HG03060 (cell line): ENCODE results near the gene CCSER2.

Source experiments
- ATAC-seq: cut with Tn5 transposase; IDR thresholded peaks from one replicate; pipeline ENCODE4 v1.9.1; 2021; ENCODE audit warnings: low read depth, moderate number of reproducible peaks; ENCODE audit not compliant: unreplicated experiment

The CCSER2 gene

GRCh38 chr10:84540022-84540616, 211.7 kb downstream of the CCSER2 start:
- no peak for ATAC-seq

GRCh38 chr10:84540617-84541288, 212.4 kb downstream of the CCSER2 start:
- ATAC-seq = no peak

GRCh38 chr10:84541289-84541637, 212.9 kb downstream of the CCSER2 start:
- no peak for ATAC-seq

DNA sequence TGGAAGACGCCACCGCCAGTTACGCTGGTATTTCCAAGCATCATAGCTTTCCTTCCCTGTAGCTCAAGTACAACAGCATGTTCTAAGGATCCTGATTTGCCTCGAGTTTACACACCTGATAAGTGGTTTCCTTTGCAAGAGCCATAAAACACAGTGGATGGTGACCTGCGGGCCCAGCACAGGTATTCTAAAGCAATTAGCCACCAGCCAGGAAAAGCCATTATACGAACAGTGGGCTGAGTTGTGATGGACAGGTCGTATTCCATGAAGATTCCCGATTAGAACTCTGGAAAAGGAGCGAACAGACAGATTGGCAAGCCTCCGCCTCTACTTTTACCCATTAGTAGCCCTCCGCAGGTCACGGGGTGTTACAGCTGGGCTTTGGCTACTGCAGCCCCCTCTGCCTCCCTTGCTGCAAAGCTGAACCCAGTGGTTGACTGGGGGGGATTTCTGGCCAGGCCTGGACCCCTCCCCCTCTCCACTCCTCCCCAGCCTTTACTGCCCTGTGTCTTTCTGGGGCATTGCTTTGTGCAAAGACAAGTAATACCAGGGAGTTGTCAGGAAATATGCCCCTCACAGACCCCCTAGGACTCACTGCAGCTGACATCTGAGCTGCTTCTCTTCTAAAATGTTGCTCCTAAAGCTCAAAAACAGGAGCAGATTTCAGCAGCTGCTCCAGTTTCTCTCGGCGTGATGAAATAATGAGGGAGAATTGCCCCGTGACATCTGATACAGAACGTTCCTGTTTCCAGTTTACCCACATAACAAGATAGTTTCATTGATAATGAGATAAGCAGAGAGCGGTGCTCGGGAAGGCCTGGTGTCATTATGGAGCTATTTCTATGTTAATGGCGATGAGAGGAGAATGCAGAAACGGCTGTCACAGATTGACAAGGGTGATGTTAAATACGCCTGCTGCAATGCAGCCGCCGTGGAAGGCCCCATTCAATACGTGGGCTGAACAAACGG, 214.4 kb downstream of the CCSER2 start:
- no peak for ATAC-seq

DNA sequence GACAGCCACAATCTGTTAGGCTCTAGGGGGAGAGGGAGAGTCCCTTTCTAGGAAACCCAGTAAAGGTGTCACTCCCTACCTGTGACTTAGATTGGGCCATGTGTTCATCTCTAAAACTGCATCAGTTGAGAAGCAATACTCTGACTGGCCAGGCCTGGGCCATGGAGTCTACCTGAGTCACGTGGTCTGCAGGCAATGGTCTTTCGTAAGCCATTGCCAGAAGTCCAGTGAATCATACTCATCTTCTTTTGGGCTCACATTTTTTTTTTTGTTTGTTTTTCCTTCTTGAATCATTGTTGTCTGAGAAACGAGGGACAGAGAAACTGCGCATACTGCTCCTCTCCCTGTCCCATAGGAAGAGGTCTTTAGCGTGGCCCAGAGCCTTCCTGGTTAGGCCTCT, 215.6 kb downstream of the CCSER2 start:
- ATAC-seq = no peak

DNA sequence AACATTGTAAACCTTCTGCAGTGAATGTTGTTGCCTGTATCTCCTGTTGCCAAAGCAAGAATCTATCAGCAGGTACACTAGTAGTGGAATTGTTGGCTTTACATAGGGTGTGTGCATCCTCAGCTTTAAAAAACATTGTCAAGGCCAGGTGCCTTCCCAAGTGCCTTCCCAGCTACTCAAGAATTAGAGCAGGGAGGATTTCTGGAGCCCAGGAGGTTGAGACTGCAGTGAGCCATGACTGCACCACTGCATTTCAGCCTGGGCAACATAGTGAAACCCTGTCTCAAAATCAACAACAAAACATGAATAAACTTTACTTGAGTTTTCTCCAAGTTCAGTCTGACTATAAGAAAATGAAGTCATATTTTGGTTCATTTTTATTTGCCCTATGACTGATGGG, 217.3 kb downstream of the CCSER2 start:
- ATAC-seq = no peak

DNA sequence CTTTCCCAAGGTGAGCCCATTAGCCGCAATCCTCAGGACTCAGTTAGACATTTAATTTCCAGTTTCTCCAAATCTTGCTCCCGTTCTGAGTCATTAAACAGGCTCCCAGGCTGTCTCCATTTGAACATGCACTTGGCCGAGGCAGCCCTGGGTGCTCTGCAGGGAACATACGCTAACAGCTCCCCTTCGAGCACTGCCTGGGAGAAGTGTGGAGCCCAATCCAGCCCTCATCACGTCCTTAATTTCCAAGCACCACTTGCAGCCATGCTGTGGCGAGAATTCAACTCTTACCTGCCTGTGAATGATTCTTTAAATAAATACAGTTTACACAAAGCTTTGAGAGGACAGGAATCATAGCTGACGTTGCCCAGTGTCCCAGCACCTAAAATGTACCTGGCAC, 218.2 kb downstream of the CCSER2 start:
- no peak for ATAC-seq

- no peak for ATAC-seq
These were observed 219.2 kb downstream of the CCSER2 start for GRCh38 chr10:84547616-84548015.

- ATAC-seq = no peak
These were observed 220.5 kb downstream of the CCSER2 start for GRCh38 chr10:84548869-84549268.

GRCh38 chr10:84549368-84550165, 221.2 kb downstream of the CCSER2 start:
- no peak for ATAC-seq

- ATAC-seq = no peak
These were observed 222.5 kb downstream of the CCSER2 start for GRCh38 chr10:84550756-84551436.

DNA sequence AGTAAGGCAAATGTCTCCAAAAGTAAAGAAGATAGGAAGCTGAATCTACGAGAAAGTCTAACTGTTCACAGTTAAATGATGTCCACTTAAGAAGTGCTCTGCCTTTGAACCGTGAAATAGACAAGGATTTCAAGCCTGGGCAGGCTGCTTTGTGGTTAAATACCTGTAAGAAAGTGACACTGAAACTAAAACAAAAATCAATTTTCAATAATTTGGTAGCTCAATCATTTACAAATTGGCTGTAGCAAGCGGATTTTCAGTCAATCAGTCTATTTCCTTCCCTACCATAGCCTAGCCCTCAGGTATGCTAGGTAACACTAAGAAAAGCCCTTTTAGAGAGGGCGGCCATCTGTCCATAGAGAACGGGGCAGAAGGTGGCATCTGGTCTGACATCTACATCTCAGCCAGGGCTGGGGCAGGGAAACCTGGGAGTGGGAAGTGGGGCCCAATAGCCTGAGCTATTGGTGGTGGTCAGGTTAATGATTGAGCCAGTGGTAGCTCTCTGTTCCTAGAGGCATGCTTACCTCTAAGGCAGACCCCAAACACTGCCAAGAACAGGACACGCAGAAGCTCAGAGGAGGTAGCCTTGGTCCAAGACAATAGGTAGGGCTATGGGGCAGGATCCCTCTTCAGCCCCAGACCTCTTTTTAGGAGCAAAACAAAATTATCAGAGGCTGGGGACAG, 223.2 kb downstream of the CCSER2 start:
- no peak for ATAC-seq

GRCh38 chr10:84552478-84552877, 224.1 kb downstream of the CCSER2 start:
- no peak for ATAC-seq

DNA sequence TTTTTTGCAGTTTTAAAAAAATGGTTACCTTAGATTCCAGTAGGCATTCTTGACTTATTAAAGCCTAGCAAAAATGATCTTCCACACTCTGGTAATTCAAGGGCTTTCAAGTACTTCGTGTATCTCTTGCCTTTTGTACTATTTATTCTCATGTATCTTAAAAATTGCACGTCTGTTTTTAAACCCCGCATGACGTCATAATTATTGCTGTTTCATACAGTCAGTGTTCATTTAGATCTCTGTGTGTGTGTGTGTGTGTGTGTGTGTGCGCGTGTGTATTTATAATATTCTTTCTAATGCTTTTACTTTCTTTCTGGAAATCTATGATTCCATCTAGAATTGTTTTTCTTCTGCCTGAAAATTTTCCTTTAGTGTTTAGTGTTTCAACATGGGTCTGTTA, 234.2 kb downstream of the CCSER2 start:
- no peak for ATAC-seq

GRCh38 chr10:84563355-84563754, 235.0 kb downstream of the CCSER2 start:
- ATAC-seq = no peak

- ATAC-seq = no peak
These were observed 235.5 kb downstream of the CCSER2 start for GRCh38 chr10:84563868-84564267.

- ATAC-seq = no peak
These were observed 237.6 kb downstream of the CCSER2 start for GRCh38 chr10:84565881-84566582.

DNA sequence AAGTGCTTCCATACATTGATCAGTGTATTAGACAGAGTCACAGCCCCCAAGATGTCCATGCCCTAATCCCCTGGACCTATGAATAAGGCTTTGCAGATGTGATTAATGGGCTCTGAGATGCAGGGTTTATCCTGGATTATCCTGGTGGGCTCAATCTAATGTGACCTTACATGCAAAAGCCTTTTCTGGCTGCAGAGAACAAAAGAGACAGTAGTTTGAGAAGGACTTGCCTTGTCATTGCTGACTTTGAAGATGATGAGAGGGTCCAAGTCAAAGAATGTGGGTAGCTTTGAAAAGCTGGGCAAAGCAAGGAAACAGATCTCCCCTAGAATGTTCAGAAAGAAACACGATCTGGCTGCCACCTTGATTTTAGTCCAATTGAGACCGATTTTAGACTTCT, 238.7 kb downstream of the CCSER2 start:
- ATAC-seq = no peak
